KOPT-K1 (cell line): Measurements from ENCODE around the gene HOXA7.

Experiments
- H3K27ac ChIP-seq: fragments of 200-600 bp; sonication (generic); 2 replicates; pipeline ENCODE4 v1.5.1; 2016; ENCODE audit warnings: antibody characterized with exemption, mild to moderate bottlenecking, low read depth, low read length; ENCODE audit not compliant: poor library complexity, severe bottlenecking
- H3K36me3 ChIP-seq: fragments of 200-600 bp; sonication (generic); 2 replicates; pipeline ENCODE4 v1.5.1; 2017; ENCODE audit warnings: antibody characterized with exemption, mild to moderate bottlenecking, low read length, moderate library complexity; ENCODE audit not compliant: insufficient read depth
- H3K9me3 ChIP-seq: fragments of 200-600 bp; sonication (generic); 2 replicates; pipeline ENCODE4 v1.5.1; 2017; ENCODE audit warnings: antibody characterized with exemption, low read length, mild to moderate bottlenecking; ENCODE audit not compliant: insufficient read depth, poor library complexity, severe bottlenecking

The HOXA7 gene

GRCh38 chr7:27144781-27145164 lies 11.7 kb downstream of the HOXA7 start:
- Histone ChIP-seq H3K9me3 (peaks cover 20% of the 10 kb centered on the region), H3K27ac (no peak overlapping the region), H3K36me3 (no peaks in the 10 kb centered on the region)

GRCh38 chr7:27143950-27144780 lies 12.3 kb downstream of the HOXA7 start:
- no peak overlapping the region for H3K27ac ChIP-seq
- peaks cover 20% of the 10 kb centered on the region for H3K9me3 ChIP-seq

GRCh38 chr7:27143023-27143949 lies 13.2 kb downstream of the HOXA7 start, which contains the start of gene HOXA5:
HOXA5 (minus strand) TSS chr7:27143681; CDS start chr7:27143607, 74 bp downstream.
- Histone ChIP-seq H3K27ac (no peak within 1 kb of the TSS), H3K9me3 (peaks cover 20% of the 10 kb centered on the region), H3K36me3 (no peaks in the 10 kb centered on the region)

More at GRCh38 chr7:27143950-27144780, 12.3 kb downstream of the HOXA7 start:
- no peaks in the 10 kb centered on the region for H3K36me3 ChIP-seq

- Histone ChIP-seq H3K36me3 (no peaks in the 10 kb centered on the region), H3K27ac (no peak overlapping the region), H3K9me3 (peaks cover 20% of the 10 kb centered on the region)
Observed at GRCh38 chr7:27142580-27143022, 13.9 kb downstream of the HOXA7 start.

- H3K36me3 ChIP-seq: no peaks in the 10 kb centered on the region
- H3K9me3 ChIP-seq: peaks cover 20% of the 10 kb centered on the region
- H3K27ac ChIP-seq: no peak overlapping the region
Observed at GRCh38 chr7:27141923-27142579, 14.4 kb downstream of the HOXA7 start.

GRCh38 chr7:27141137-27141922 lies 15.1 kb downstream of the HOXA7 start:
- no peak overlapping the region for H3K27ac ChIP-seq
- H3K9me3 ChIP-seq: peaks cover 20% of the 10 kb centered on the region
- H3K36me3 ChIP-seq: no peaks in the 10 kb centered on the region

GRCh38 chr7:27140126-27140857 lies 16.2 kb downstream of the HOXA7 start:
- Histone ChIP-seq H3K36me3 (no peaks in the 10 kb centered on the region), H3K27ac (no peak overlapping the region), H3K9me3 (peaks cover 20% of the 10 kb centered on the region)

GRCh38 chr7:27139334-27140125 lies 16.9 kb downstream of the HOXA7 start:
- Histone ChIP-seq H3K36me3 (no peaks in the 10 kb centered on the region), H3K27ac (no peak overlapping the region), H3K9me3 (peaks cover 14% of the 10 kb centered on the region)

- peaks cover 8% of the 10 kb centered on the region for H3K9me3 ChIP-seq
- no peaks in the 10 kb centered on the region for H3K36me3 ChIP-seq
Observed at GRCh38 chr7:27138985-27139333, 17.5 kb downstream of the HOXA7 start.

GRCh38 chr7:27138472-27138871 lies 18.0 kb downstream of the HOXA7 start:
- no peak overlapping the region for H3K27ac ChIP-seq
- H3K36me3 ChIP-seq: no peaks in the 10 kb centered on the region
- peaks cover 3% of the 10 kb centered on the region for H3K9me3 ChIP-seq

More at GRCh38 chr7:27138985-27139333, 17.5 kb downstream of the HOXA7 start:
- H3K27ac ChIP-seq: no peak overlapping the region

GRCh38 chr7:27137640-27138315 lies 18.7 kb downstream of the HOXA7 start:
- no peaks in the 10 kb centered on the region for H3K36me3 ChIP-seq
- H3K9me3 ChIP-seq: no peaks in the 10 kb centered on the region
- H3K27ac ChIP-seq: no peak overlapping the region

GRCh38 chr7:27134392-27134791 lies 22.1 kb downstream of the HOXA7 start:
- Histone ChIP-seq H3K9me3 (peaks cover 12% of the 10 kb centered on the region), H3K27ac (no peak overlapping the region), H3K36me3 (no peaks in the 10 kb centered on the region)
